ENCODE results near the gene DSCAML1.

- TF ChIP-seq EP300 (IDR thresholded peaks at IDR 0.05; ENCODE audit: low read depth) = no peak
- TF ChIP-seq, protein P1, sequence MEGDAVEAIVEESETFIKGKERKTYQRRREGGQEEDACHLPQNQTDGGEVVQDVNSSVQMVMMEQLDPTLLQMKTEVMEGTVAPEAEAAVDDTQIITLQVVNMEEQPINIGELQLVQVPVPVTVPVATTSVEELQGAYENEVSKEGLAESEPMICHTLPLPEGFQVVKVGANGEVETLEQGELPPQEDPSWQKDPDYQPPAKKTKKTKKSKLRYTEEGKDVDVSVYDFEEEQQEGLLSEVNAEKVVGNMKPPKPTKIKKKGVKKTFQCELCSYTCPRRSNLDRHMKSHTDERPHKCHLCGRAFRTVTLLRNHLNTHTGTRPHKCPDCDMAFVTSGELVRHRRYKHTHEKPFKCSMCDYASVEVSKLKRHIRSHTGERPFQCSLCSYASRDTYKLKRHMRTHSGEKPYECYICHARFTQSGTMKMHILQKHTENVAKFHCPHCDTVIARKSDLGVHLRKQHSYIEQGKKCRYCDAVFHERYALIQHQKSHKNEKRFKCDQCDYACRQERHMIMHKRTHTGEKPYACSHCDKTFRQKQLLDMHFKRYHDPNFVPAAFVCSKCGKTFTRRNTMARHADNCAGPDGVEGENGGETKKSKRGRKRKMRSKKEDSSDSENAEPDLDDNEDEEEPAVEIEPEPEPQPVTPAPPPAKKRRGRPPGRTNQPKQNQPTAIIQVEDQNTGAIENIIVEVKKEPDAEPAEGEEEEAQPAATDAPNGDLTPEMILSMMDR (IDR thresholded peaks at IDR 0.05) = no peak
These were observed 110.3 kb downstream of the DSCAML1 start for GRCh38 chr11:117686711-117687110.
